Naive thymus-derived CD4-positive, alpha-beta T cell (primary cell): ENCODE data around the gene MBOAT1. TPM values are rescaled to one million over a fixed set of nuclear protein-coding genes. Genes with fewer than 3 reads are reported as not detected.
"Not testable (repeated sequence)": the region's sequence is repeated elsewhere in the genome, so short reads cannot be mapped to it uniquely, and the experiment has no call there.

Source experiments
- ATAC-seq: fragments of 150-1000 bp; cut with Tn5 transposase; 2 replicates; pipeline ENCODE4 v1.10.0; 2021; ENCODE audit warnings: mild to moderate bottlenecking, moderate library complexity
- CTCF ChIA-PET: fragments of 350-600 bp; sonication (Branson Sonifier 250); formaldehyde crosslinking; loops from one replicate; lab custom pipeline; 2021; ENCODE audit warnings: antibody characterized with exemption; lab: Charles Lee
- POLR2A ChIA-PET: fragments of 350-600 bp; sonication (Branson Sonifier 250); formaldehyde crosslinking; loops from one replicate; lab custom pipeline; 2021; ENCODE audit warnings: antibody characterized with exemption, inconsistent platforms; lab: Charles Lee
- DNase-seq, 9 donors: peaks; one replicate each; pipeline versions ENCODE4 v3.0.0 to v3.0.0-alpha.2; 2020 to 2022; ENCODE audit warnings: mixed read lengths in 1 of 9
- H3K27ac ChIP-seq: one replicate; pipeline ENCODE4 v1.7.0; 2013; ENCODE audit warnings: mild to moderate bottlenecking, low read depth, low read length, moderate library complexity
- H3K27me3 ChIP-seq, 2 donors: one replicate each; pipeline ENCODE4 v1.7.0; 2013; ENCODE audit warnings: low read length in 2 of 2, mild to moderate bottlenecking in 2 of 2, moderate library complexity in 2 of 2; ENCODE audit not compliant: control insufficient read depth in 2 of 2, insufficient read depth in 2 of 2
- H3K36me3 ChIP-seq, 3 experiments: 1 replicate in 2 of 3; 2 replicates in 1 of 3; pipeline ENCODE4 v1.7.0; 2013; ENCODE audit warnings: low read length in 3 of 3, mild to moderate bottlenecking in 3 of 3, moderate library complexity in 1 of 3; ENCODE audit not compliant: insufficient read depth in 3 of 3, control insufficient read depth in 2 of 3
- H3K4me1 ChIP-seq, 2 donors: one replicate each; pipeline ENCODE4 v1.7.0; 2013; ENCODE audit warnings: low read length in 2 of 2, mild to moderate bottlenecking in 2 of 2, moderate library complexity in 1 of 2; ENCODE audit not compliant: control insufficient read depth in 2 of 2, insufficient read depth in 2 of 2
- H3K4me3 ChIP-seq: 2 replicates; pipeline ENCODE4 v1.7.0; 2013; ENCODE audit warnings: mild to moderate bottlenecking, low read length
- H3K9me3 ChIP-seq, 3 experiments: 1 replicate in 2 of 3; 2 replicates in 1 of 3; pipeline ENCODE4 v1.7.0; 2013; ENCODE audit warnings: low read length in 3 of 3; ENCODE audit not compliant: control insufficient read depth in 2 of 3
- H3K27ac Mint-ChIP-seq, 9 donors: one replicate each; pipeline ENCODE4 v1.8.0; 2020 to 2022; ENCODE audit warnings: mixed read lengths in 9 of 9, mild to moderate bottlenecking in 8 of 9, moderate library complexity in 5 of 9, inconsistent platforms in 2 of 9
- H3K27me3 Mint-ChIP-seq, 5 donors: one replicate each; pipeline ENCODE4 v1.8.0; 2021 to 2022; ENCODE audit warnings: mixed read lengths in 5 of 5, mild to moderate bottlenecking in 1 of 5
- H3K36me3 Mint-ChIP-seq, 5 donors: one replicate each; pipeline ENCODE4 v1.8.0; 2020 to 2022; ENCODE audit warnings: mixed read lengths in 5 of 5, mild to moderate bottlenecking in 3 of 5, inconsistent platforms in 1 of 5
- H3K4me1 Mint-ChIP-seq, 7 donors: one replicate each; pipeline ENCODE4 v1.8.0; 2020 to 2022; ENCODE audit warnings: mixed read lengths in 7 of 7, mild to moderate bottlenecking in 3 of 7, inconsistent platforms in 1 of 7
- H3K4me3 Mint-ChIP-seq, 10 donors: one replicate each; pipeline ENCODE4 v1.8.0; 2020 to 2022; ENCODE audit warnings: mild to moderate bottlenecking in 10 of 10, mixed read lengths in 10 of 10, moderate library complexity in 6 of 10, inconsistent platforms in 2 of 10
- H3K9me3 Mint-ChIP-seq, 11 donors: one replicate each; pipeline ENCODE4 v1.8.0; 2020 to 2022; ENCODE audit warnings: mixed read lengths in 11 of 11, mild to moderate bottlenecking in 4 of 11, inconsistent platforms in 1 of 11, moderate library complexity in 1 of 11
- intact Hi-C, 2 donors: fragments of 100-400 bp; cut with micrococcal nuclease; formaldehyde crosslinking; loops; one replicate each; pipeline ENCODE4 v1.15.1; 2023
- polyA plus RNA-seq, 2 donors: library from polyadenylated mRNA; unstranded; fragments of 300-500 nt; fragmentation: Illumina TruSeq; gene quantifications; one replicate each; pipeline ENCODE4 v1.2.3, GENCODE V29; 2021
- total RNA-seq, 6 experiments: library from RNA in 5 of 6; stranded (reverse) in 5 of 6; gene quantifications; 1 replicate in 5 of 6; 2 replicates in 1 of 6; pipeline ENCODE4 v1.2.3 and lab custom pipeline; 2021 to 2026

The MBOAT1 gene
- total and polyA plus RNA-seq, 7 experiments from 2014 or later, result 0.84 to 24.7 (median 9.5) TPM

DNA sequence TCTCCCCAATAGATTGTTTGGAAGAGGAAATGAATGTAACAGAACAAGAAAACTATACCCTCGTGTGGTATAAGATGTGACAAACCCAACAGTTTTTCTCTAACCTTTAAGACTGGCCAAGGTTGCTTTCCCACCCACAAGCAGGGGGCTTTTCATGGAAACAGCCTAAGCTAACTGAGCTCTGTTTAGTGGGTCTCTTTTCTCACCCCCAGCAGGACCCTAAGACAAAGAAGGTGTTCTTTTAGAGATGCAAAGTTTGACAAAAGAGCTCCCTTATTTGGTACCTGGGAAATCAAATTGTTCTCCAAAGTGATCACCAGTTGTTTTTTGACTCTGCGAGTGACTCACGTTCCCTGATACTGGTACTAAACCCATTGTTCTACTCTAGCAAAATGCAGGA is 59.1 kb downstream of the MBOAT1 start:
- Mint-ChIP-seq H3K9me3 (peaks cover 0 to 1% (median 0%) of the 10 kb centered on the region in 11 donors), H3K27me3 (no peaks in the 10 kb centered on the region), H3K4me1 (peaks cover 0 to 2% (median 0%) of the 10 kb centered on the region in 7 donors), H3K27ac (no peak overlapping the region), H3K36me3 (peaks cover 0 to 28% (median 16%) of the 10 kb centered on the region in 5 donors), H3K4me3 (no peak overlapping the region)
- CTCF ChIA-PET, result no interaction called here
- Histone ChIP-seq H3K27me3 (no peaks in the 10 kb centered on the region), H3K4me1 (no peaks in the 10 kb centered on the region), H3K36me3 (peaks cover 0 to 4% (median 0%) of the 10 kb centered on the region in 3 experiments), H3K4me3 (no peak overlapping the region), H3K27ac (no peak overlapping the region), H3K9me3 (no peaks in the 10 kb centered on the region)
- ATAC-seq, result no peak
- intact Hi-C loops, result no loop called here
- DNase-seq, result no peak
- POLR2A ChIA-PET, result no interaction called here

DNA sequence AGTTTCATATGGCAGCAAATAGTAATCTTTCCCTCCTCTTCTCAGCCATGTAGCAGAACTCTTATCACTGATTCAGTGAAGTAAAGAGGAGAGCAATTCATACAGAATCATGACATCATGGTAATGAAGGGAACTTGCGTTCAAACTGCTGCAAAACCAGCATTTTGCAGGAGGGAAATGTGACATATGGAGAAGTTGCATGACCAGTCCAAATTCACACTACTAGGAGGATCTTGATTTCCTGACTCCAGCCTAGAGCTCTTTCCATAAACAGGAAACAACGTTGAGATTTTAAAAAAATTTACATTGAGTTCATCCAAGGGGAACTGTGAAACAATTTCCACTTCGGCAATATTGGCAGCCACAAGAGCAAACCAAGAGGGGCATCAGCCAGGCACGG is 63.8 kb downstream of the MBOAT1 start:
- Histone ChIP-seq H3K36me3 (peaks cover 0 to 4% (median 0%) of the 10 kb centered on the region in 3 experiments), H3K27ac (no peak overlapping the region), H3K27me3 (no peaks in the 10 kb centered on the region), H3K4me1 (no peaks in the 10 kb centered on the region), H3K9me3 (no peaks in the 10 kb centered on the region), H3K4me3 (no peak overlapping the region)
- CTCF ChIA-PET, result no interaction called here
- POLR2A ChIA-PET, result no interaction called here
- H3K27me3 Mint-ChIP-seq, result no peaks in the 10 kb centered on the region
- H3K36me3 Mint-ChIP-seq, result peaks cover 0 to 37% (median 21%) of the 10 kb centered on the region in 5 donors
- no peak overlapping the region for H3K4me3 Mint-ChIP-seq
- no peaks in the 10 kb centered on the region for H3K4me1 Mint-ChIP-seq
- DNase-seq, result no peak
- intact Hi-C loops, result no loop called here
- no peak for ATAC-seq
- H3K27ac Mint-ChIP-seq, result no peak overlapping the region
- peaks cover 0 to 8% (median 0%) of the 10 kb centered on the region in 11 donors for H3K9me3 Mint-ChIP-seq

DNA sequence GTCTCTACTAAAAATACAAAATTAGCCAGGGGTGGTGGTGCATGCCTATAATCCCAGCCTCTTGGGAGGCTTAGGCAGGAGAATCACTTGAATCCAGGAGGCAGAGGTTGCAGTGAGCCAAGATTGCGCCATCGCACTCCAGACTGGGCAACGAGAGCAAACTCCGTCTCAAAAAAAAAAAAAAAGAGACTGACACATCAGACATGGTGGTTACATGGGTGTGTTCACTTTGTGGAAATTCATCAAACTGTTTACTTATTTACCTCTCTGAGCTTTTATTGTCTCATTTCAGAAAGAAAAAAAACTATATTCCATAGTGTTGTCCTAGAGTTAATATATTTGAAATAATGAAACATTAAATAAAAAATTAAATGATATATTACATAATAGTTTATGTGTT is 64.8 kb downstream of the MBOAT1 start:
- intact Hi-C loops, result no loop called here
- Histone ChIP-seq H3K4me1 (no peaks in the 10 kb centered on the region), H3K9me3 (no peaks in the 10 kb centered on the region), H3K27me3 (no peaks in the 10 kb centered on the region), H3K36me3 (peaks cover 0 to 4% (median 0%) of the 10 kb centered on the region in 3 experiments), H3K27ac (no peak overlapping the region), H3K4me3 (no peak overlapping the region)
- DNase-seq (no peak), ATAC-seq (no peak)
- H3K4me3 Mint-ChIP-seq, result no peak overlapping the region
- CTCF ChIA-PET, result interaction anchor here (0.6 kb wide), 2 partner anchors 39 to 607 kb away, joined by 3 read pairs; no protein-coding TSS in a partner anchor
- POLR2A ChIA-PET, result no interaction called here
- peaks cover 0 to 40% (median 21%) of the 10 kb centered on the region in 5 donors for H3K36me3 Mint-ChIP-seq
- peaks cover 0 to 8% (median 0%) of the 10 kb centered on the region in 11 donors for H3K9me3 Mint-ChIP-seq
- H3K27ac Mint-ChIP-seq, result no peak overlapping the region
- H3K4me1 Mint-ChIP-seq, result no peaks in the 10 kb centered on the region
- H3K27me3 Mint-ChIP-seq, result no peaks in the 10 kb centered on the region

DNA sequence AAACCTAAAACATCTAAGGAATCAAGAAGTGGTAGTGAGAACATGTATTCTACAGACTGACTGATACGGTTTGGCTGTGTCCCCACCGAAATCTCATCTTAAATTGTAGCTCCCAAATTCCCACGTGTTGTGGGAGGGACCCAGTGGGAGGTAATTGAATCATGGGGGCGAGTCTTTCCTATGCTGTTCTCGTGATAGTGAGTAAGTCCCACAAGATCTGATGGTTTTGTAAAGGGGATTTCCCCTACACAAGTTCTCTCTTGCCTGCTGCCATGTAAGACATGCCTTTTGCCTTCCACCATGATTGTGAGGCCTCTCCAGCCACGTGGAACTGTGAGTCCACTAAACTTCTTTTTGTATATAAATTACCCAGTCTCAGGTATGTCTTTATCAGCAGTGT is 65.4 kb downstream of the MBOAT1 start:
- H3K4me3 ChIP-seq, H3K27ac Mint-ChIP-seq, POLR2A ChIA-PET, CTCF ChIA-PET, H3K27ac ChIP-seq, H3K4me1 ChIP-seq, H3K4me1 Mint-ChIP-seq, H3K4me3 Mint-ChIP-seq, ATAC-seq, H3K27me3 Mint-ChIP-seq, H3K9me3 Mint-ChIP-seq, H3K9me3 ChIP-seq, DNase-seq, intact Hi-C loops, H3K36me3 ChIP-seq, H3K27me3 ChIP-seq: not testable (repeated sequence)
- H3K36me3 Mint-ChIP-seq, result peaks cover 0 to 39% (median 21%) of the 10 kb centered on the region in 5 donors

DNA sequence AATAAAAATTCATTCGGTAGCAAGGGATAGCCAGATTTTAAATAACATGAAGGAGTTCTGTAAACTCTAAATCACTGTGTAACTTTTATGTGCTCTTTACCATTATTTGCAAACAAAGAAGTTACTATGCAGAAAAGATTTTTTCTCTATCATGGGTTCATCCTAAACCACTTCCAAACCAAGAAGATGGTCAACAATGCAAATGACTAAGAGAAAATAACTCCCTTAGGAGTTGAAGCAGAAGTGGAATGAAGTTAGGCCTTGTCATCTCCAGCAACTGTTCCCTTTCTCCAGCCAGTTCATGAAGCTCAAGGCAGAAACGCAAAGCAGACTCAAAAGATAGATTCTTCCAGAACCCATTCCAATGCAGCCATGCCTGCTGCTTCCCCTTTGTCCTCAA is 66.0 kb downstream of the MBOAT1 start:
- H3K36me3 Mint-ChIP-seq, result peaks cover 0 to 38% (median 20%) of the 10 kb centered on the region in 5 donors
- H3K27me3 Mint-ChIP-seq, result no peaks in the 10 kb centered on the region
- peaks cover 0 to 8% (median 0%) of the 10 kb centered on the region in 11 donors for H3K9me3 Mint-ChIP-seq
- ChIA-PET CTCF (no interaction called here), POLR2A (no interaction called here)
- H3K4me1 Mint-ChIP-seq, result no peaks in the 10 kb centered on the region
- H3K27ac Mint-ChIP-seq, result no peak overlapping the region
- H3K27me3 ChIP-seq, result no peaks in the 10 kb centered on the region
- no peak overlapping the region for H3K4me3 ChIP-seq
- no peak for ATAC-seq
- no peaks in the 10 kb centered on the region for H3K36me3 ChIP-seq
- H3K27ac ChIP-seq, result no peak overlapping the region
- H3K4me3 Mint-ChIP-seq, result no peak overlapping the region
- no peak for DNase-seq
- H3K4me1 ChIP-seq, result no peaks in the 10 kb centered on the region
- intact Hi-C loops, result no loop called here
- H3K9me3 ChIP-seq, result no peaks in the 10 kb centered on the region

DNA sequence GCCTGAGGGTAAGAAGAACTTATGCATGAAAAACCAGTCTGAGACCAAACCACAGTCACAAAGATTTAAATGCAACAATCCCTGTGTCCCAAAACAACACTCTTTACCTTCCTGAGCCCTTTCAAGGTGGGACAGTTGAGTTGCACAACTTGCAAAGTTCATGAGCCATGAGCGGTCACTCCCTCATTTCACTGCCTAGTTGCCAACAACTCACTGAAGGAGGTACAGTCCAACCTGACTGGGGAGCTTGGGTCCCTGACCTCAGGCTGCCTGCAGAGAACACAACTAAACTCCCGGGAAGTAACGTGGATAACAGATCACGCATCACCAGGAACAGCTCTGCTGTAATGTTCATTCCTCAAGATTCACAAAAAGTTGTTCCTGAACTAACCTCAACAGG is 69.4 kb downstream of the MBOAT1 start:
- ChIA-PET POLR2A (no interaction called here), CTCF (no interaction called here)
- H3K9me3 Mint-ChIP-seq, result peaks cover 0 to 8% (median 0%) of the 10 kb centered on the region in 11 donors
- no peak overlapping the region for H3K4me3 Mint-ChIP-seq
- DNase-seq, result no peak
- peaks cover 0 to 44% (median 22%) of the 10 kb centered on the region in 5 donors for H3K36me3 Mint-ChIP-seq
- no peak for ATAC-seq
- Histone ChIP-seq H3K27ac (no peak overlapping the region), H3K4me3 (no peak overlapping the region), H3K36me3 (peaks cover 0 to 5% (median 0%) of the 10 kb centered on the region in 3 experiments), H3K9me3 (no peaks in the 10 kb centered on the region), H3K4me1 (no peaks in the 10 kb centered on the region), H3K27me3 (no peaks in the 10 kb centered on the region)
- H3K27me3 Mint-ChIP-seq, result no peaks in the 10 kb centered on the region
- no peak overlapping the region for H3K27ac Mint-ChIP-seq
- intact Hi-C loops, result no loop called here
- H3K4me1 Mint-ChIP-seq, result peaks cover 0 to 2% (median 0%) of the 10 kb centered on the region in 7 donors

DNA sequence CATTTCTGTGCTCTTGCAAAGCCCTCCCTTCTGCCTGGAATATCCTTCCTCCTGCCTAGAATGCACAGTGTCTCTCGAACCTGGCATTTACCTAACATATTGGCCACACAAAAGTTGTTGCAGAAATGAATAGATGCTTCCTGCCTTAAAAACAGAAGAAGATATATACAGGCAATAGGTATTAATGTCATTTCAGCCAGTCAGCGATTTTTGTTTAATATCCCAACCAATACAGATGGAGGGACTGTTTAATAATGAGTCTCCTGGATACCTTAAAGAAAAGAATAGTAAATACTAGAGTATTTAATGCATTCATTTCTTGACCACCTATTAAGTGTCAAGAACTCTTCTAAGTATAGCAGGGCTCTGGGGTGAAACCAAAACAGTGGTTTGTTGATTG is 70.3 kb downstream of the MBOAT1 start:
- H3K36me3 Mint-ChIP-seq, result peaks cover 0 to 45% (median 21%) of the 10 kb centered on the region in 5 donors
- H3K9me3 Mint-ChIP-seq, result peaks cover 0 to 6% (median 0%) of the 10 kb centered on the region in 11 donors
- no peak overlapping the region for H3K27ac Mint-ChIP-seq
- Histone ChIP-seq H3K27me3 (no peaks in the 10 kb centered on the region), H3K4me1 (no peaks in the 10 kb centered on the region), H3K27ac (no peak overlapping the region), H3K9me3 (no peaks in the 10 kb centered on the region), H3K36me3 (peaks cover 0 to 5% (median 0%) of the 10 kb centered on the region in 3 experiments), H3K4me3 (no peak overlapping the region)
- ATAC-seq (no peak), DNase-seq (no peak)
- H3K4me3 Mint-ChIP-seq, result no peak overlapping the region
- ChIA-PET POLR2A (no interaction called here), CTCF (interaction anchor here (0.7 kb wide), 1 partner anchor 19 kb away, joined by 3 read pairs; no protein-coding TSS in a partner anchor)
- H3K4me1 Mint-ChIP-seq, result peaks cover 0 to 12% (median 0%) of the 10 kb centered on the region in 7 donors
- intact Hi-C loops, result no loop called here
- H3K27me3 Mint-ChIP-seq, result no peaks in the 10 kb centered on the region
